Germinal center (tissue), 1 donor: ENCODE results near the gene IL22RA1.

Source experiments
- DNase-seq: peaks from one replicate; pipeline ENCODE4 v3.0.0; 2012; ENCODE audit warnings: mixed read lengths, low spot score

The IL22RA1 gene

DNA sequence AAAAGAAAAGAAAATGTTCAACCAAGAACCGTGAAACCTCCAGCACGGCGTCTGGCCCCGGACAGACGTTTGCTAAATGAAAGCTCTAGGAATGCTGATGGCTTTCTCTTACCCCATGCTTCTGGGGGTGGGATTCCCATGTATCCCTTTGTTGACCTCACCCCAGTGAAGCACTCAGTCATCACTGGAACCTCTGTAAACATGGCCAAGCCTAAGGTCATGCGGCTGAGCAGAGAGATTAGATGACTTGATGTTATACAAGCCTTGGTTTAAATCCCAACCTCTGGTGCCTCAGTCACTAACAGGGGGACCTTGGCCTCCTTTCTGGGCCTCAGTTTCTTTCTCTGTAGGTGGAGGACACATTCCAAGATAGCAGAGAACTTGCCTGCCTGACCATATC is 28.2 kb downstream of the IL22RA1 start:
- no peak for DNase-seq

DNA sequence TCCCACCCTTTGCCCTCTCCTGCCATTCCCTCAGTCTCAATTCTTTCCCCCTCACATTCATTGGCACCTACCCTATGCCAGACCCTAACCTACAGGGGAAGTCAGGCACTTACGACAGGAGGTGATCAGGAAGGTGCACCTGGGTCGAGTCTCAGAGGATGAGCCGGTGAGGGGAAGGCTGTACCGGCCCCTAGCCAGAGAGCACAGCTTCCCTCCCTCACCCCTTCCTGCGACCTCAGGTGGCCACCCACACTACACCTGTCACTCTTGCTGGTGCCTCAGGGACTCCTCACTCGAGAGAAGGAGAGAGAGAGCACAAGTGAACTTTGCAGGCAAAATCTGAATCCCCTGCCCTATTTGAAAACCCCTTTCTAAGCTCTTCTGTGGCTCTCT is 29.3 kb downstream of the IL22RA1 start:
- DNase-seq = no peak

DNA sequence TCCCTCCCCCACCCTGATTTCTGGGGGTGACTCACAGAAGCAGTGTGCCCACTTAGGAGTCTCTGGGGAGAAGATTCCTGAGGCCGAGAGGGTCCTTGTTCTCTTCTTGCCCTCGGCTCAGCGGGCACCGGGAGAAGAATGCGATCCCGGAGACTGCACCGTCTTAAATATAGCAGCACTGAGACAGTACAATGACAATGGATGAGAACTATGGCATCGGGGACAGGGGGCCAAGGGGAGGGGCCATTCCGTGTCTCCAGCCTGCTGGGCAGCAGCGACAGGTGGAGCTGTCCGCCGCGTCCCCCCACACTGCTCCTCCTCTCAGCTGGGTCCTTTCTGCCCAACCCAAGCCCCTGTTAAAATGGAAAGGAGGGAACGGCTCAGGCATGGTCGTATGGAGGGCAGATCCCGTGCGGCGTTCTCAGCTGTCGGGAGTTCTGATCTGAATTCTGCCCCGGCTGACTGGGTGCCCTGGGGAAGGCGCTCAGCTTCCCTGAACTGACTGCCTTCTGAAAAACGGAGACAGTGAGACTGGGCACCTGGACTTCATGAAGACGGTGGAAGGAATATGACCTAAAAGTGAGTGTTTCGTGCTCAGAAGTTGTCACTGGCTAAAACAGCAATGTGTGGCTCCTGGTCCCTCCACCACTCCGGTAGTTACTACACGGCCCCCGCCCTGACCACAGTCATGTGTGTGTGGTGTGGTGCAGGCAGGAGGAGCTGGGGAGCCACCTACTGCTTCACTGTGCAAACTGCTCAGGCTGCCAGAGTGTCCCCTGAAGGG is 30.8 kb downstream of the IL22RA1 start, which contains the start of gene MYOM3:
TSS of gene MYOM3 (minus strand) at position 140 of the 784 bp plus-strand sequence. CDS start 3,499 bp downstream, outside the sequence.
- DNase-seq = peak; percentile 19

DNA sequence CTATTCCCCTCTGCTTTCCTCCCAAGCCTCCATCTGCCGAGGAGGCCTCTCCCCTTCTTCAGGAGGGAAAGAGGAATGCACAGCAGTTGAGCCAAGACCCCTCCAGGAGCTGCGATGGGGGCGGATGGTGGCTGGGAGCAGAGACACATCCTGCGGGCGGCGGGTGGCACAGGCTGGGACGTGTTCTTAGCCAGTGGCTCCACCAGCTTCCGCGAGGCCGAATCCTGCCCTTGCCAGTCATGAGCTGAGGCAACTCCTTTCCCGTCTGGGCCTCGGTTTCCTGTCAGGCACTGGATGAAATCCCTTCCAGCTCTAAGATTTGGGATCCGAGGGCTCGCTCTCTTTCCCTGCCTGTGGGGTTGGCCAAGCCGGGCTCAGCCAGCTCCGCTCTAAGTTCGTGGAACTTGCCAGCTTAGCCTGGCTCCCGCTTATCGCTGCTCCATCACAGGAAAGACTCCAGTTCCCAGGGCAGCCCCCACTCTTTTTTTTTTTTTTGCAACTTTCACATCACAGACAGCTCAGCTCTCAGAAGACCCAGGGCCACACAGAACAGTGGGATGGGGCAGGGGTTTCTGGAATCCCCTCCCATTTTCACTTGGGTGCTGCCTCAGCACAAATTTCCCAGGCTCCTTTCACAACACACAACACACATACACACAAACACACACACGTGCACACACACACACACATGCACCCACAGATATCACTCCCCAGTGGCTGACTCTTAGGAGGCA is 31.5 kb downstream of the IL22RA1 start:
- DNase-seq = no peak

DNA sequence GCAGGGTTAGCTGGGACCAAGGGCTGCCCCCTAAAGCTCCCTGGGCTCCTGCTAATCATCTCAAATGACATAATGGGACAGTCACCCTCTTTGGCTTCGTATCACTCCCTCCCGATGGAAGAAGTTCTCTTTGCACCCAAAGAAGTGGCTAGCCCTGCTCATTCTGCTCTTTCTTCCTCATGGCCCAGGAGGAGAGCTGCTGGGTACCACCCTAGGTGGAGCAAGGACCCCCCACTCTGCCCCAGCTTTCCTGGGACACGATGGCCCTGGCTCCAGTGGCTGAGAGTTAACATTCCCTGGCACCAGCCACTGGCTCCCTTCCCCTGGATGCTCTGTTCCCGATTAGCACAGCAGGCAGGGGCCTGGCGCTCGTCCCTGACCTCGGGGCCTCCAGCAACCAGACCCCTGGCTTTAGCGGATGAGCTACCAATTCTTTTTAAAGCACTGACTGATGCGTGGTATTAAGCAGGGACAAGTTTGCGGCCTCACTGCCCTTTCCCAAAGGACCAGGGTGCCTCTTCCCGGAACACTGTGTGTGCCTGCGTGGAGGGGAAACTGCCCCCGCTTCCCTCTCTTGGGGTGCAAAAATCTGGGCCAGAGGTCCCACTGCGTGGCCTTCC is 32.2 kb downstream of the IL22RA1 start:
- DNase-seq = no peak

DNA sequence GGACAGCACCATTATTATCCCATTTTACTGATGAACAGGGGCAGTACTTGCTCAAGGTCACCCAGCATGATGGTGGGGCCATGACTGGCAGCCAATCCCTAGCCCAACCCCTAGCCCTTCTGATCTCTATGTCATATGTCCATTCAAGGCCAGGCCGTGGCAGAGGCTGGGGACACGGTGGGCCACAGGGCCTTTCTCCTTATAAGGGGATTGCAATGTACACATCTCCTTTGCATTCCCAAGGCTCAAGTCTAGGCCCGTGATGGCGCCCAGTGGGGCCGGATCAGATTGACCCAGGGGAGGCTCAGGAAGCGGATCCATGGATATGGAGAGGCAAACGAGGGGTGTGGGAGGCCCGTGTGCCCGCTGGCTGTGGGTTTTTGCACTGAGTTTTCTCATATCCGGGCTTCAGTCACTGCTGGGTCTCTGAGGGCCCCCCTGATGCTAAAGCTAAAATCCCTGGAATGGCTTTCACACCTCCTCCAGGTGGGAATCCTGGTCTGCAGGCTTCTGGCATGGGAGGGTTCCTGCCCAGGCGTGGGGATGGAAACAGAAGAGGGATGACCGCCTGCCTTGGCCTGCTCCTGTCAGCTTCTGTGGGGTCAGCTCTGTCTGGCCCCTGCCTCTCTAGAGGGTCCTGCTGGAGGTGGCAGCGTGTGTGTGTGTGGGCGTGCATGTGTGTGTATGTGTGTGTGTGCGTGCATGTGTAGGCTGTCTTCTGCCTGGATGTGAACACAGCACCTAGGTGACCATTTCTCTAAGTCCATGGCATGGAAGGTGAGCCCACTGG is 33.1 kb downstream of the IL22RA1 start:
- no peak for DNase-seq

DNA sequence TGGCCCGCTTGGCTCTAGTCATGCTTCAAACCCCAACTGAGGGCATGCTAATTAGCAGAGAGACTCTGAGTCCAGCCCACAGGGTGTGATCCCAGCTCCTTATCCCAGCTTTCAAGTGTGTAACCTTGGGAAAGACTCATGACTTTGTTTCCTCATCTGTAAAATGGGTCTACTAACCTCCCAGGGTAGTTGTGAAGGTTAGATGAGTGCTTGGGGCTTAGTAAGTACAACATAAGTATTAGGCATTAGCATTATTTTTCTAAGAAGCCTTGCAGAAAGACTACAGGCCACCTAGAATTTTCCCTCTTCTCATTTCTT is 33.8 kb downstream of the IL22RA1 start:
- no peak for DNase-seq

DNA sequence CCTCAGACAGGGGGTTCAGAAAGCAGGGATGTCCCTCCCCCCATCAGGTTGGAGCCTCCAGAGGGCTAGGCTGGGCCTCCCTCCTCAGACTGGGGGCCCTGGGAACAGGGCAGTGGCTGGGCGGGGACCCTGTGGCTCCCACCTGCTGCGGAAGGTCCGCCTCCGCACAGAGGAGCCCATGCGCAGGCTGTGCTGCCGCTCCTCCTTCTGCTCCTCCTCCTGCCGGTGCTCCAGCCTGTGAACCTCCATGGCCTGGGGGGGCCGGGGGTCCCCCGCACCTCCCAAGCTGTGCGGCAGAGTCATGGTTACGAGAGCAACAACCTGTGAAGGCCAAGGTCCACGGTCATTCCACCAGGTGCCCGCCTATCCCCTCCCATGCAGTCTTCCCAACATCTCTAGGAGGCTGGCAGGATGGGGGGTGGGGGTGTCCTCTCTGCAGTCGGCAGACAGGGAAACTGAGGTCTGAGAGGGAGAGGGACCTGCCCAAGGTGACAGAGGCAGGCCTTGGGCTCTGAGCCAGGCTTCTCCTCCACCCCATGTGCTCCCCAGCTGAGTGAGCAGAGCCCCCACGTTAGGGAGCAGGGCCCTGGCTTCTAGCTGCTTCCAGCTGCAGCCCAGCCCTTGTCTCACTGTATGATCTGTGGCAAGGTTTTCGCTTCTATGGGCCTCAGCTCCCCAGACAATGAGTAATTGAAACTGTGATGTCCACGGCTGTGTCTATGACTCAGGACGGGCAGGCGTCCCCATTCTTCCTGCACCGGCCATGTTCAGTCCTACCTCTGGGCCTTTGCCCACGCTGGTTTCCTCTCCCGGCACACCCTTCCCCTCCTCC is 34.4 kb downstream of the IL22RA1 start:
- no peak for DNase-seq

DNA sequence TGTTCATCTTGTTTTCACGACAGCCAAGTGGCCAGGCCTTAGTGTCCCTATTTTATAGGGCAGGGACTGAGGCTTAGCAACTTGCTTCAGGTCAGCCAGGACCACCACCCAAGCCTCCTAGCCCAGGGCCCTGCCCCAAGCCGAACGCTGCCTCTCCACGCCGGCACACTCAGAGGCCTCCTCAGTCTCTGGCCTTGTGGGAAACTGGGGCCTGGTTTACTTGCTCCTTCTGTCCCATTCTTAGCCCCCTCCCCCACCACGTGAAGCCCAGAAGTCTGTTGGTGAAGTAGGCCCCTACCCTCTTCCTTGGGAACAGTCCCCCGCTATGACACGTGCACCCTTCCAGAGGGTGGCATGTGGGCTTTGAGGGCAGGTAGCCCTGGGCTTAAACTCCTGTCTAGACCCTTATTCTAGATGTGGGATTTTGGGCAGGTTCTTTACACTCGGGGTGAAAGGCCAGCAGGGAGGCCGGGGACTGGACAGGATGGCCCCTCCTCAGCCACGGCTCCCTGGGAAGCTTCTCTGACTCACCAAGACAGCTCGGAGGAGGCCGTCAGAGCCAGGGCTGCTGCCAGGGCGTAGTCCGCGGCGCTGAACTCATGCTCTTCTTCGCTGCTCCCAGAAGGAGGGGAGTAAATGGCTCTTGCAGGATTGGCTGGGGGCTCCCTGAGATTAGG is 35.3 kb downstream of the IL22RA1 start:
- DNase-seq = no peak

DNA sequence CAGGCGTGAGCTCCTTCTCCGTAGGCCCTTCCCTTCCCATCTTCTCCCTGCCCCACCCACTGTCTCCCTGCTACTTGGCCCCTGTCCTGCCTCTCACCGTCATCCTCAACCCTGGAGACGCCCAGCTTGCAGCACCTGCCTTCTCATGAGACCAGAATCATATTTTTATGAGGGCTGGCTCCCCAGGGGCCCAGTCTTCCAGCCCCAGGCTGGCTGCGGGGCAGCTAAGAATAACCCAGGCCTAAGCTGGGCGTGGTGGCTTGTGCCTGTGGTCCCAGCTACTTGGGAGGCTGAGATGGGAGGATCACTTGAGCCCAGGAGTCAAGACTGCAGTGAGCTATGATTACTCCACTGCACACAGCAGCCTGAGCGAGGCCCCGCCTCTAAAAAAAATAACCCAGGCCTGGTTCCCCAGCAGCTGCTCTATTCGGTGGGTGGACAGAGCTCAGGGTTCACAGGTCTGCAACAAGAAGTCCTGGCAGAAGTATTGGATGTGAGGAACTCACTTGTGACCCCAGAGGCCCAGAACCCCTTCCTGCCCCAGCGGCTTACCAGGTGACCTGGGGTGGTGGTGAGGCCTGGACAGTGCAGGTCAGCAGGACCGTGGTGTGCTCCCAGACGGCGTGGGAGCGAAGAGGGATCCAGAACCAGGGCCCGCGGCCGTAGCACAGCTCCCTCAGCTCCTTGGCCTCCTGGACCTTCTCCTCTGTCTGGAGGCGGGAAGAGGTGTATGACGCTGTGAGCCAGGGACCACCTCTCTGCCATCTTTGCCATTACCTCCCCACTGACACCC is 37.4 kb downstream of the IL22RA1 start:
- DNase-seq = no peak

DNA sequence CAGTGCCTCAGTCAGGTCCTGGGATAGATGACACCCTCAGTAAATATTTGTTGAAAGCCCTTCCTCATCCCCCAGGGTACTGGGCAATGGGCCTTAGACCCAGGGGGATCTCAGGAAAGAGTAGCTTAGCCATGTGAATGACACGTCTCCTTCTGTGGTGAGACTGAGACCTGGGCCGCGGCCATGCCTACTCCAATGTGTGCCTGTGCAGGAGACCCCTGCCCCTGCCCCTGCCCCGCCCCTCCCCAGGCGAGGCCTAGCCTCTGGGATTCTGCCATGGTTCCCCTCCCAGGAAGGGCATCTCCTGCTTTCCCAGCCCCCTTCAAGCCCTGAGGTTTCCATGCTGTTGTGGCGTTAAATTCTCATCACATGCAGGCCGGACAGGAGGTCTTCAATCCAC is 38.1 kb downstream of the IL22RA1 start:
- no peak for DNase-seq

DNA sequence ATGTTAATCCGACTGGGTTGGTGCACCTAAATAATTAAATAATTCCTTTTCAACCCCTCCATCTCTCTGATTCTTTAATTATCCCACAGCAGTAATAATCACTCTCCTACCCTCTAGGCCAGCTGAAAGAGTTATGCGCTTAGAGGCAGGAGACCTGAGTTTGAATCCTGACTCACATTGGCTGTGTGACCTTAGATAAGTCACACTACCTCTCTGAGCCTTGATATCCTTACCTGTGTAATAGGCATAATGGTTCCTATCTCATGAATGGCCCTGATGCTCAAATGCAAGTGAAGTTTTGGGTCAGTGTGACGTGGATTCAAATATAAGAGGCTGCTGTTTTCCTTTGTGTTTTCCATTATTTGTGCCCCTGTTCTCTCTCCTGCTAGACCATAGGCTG is 39.1 kb downstream of the IL22RA1 start:
- DNase-seq = no peak

DNA sequence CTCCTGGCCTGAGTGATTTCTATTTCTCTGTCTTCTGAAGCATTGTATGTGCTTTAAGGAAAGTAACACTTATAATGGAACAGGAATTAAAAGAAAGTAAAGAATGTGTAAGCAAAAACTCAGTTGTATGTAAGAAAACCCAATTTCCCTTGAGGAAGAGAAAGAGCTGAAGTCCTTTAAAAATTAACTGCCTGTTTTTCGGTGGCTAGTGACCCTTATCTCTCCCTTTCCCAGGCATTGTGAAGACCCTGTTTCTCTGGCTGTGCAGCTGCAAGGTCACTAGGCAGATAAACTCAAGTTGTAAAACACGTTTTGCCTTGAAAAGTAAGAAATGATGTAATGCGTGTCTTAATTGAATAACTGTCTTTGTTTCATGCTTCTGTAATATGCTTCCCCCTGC is 39.5 kb downstream of the IL22RA1 start:
- DNase-seq = no peak

DNA sequence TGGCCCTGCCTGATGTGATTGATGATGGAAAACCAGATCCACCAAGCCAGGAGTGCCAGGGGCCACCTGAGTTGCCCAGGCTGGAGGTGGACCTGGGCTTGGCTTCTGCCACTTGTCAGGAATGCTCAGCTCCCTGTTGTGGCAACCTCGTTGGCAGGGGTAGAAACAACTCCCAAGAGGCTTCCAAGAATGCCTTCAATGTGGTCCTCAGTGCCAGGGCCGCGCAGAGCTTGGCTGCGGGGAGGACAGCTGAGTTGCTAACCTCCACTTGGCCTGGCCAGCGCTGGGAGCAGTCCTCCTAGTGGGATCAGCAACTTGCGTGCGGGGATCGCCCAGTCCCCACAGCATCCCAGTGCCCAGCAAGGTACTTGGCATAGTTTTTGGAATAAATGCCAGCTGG is 40.0 kb downstream of the IL22RA1 start:
- no peak for DNase-seq

DNA sequence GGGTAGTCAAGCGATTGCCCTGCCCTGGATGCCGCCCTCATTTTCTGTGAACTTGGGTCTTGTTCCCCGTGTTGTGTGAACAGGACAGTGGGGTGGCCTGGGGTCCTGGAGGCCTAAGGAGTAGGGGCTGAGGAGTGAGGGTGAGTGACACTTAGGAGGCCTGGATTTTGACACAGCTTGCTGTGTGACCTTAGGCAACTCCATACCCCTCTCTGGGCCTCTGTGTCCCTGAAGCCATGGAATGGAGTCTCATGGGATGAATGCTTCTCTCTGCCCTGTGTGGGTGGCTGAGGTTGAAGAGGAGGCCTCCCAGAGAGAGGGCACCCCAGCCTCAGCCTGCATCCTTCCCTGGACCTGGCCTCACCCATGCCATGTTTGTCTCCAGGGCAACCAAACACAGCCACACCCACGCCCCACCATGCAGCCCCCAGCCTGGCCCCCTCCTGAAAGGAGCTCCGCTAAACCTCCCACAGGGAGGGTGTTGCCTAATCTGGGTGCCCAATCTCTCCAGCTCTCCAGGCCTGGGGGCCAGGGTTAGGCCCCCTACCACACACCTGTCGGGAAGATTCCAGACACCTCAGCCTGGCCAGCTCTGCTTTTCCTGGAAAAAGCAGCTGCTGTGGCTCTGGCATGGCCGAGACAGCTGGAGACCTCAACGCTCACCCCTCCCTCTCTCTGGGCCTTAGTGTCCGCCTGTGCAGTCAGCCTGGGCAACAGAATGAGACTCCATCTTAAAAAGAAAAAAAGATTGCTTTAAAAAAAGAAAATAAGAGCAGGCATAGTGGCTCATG is 40.9 kb downstream of the IL22RA1 start:
- no peak for DNase-seq

DNA sequence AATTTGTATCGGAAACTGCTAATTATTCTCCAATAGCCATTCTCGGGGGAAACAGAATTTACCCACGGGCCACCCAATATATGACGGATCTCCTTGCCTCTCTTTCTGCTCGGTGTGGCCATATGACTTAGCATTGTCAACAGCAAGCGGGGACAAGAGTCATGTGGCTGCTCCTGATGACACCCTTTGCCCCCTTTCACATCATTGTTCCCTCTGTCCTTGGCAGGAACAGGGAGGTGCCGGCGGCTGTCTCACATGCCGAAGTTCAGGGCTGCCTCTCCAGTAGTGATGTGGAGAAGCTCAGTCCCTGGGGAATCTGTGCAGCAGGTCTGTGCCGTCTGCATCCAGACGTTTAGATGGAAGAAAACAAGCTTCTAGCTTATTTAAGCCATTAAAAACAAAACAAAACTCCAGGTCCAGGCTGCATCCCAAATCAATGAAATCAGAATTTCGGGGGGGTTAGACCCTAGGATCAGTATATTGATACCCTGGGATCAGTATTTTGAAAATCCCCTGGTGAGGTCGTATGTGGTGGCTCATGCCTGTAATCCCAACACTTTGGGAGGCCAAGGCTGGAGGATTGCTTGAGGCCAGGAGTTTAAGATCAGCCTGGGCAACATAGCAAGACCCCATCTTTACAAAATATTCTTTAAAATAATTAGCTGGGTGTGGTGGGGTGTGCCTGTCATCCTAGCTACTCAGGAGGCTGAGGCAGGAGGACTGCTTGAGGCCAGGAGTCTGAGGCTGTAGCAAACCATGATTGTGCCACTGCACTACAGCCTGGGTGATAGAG is 41.8 kb downstream of the IL22RA1 start:
- DNase-seq = no peak

DNA sequence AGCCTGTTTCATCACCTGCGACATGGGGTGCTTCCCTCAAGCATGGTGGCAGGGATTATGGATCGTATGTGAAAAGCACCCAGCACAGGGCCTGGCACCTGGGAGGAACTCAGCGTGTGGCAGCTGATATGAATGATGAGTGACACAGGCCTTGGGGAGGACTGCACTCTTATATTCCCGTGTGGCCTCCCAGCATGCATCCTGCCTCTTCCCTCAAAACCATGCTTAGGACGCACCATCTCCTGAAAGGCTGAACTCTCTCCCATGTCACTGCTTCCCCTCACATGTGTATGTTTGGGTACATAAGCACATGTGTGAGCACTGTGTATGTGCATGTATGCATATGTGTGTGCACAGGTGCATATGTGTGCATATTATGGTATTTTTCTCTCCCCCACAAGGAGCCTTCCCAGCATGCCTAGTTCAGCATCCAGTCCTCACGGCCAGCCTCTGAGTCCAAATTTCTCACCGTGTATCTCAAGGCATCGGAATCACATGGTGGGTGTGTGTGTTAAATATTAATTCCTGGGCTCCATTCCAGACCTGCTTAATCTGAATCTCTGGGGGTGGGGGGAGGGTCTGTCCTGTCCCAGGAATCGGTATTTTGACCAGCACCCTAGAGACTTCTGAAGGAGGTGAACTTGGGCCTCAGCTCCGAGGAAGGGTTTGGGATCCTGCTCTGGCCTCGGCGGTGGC is 43.8 kb downstream of the IL22RA1 start:
- DNase-seq = no peak

DNA sequence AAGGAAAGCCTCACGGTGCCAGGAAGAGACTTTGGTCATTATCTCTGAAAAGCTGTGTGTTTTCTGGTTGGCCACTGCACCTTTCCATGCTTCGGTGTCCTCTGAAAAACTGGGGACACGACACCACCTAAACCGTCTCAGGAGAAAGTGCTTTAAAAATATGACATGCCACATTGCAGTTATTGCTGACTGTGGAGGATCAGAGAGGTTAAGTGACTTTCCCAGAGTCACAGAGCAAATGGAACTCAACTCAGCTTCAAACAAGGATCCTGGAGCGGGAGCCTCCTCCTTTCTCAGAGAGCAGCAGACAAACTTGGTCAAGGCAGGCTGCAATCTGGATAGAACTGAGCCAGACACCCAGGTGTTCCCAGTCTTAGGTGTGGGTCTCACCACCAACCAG is 44.8 kb downstream of the IL22RA1 start:
- no peak for DNase-seq
